Thyroid gland (tissue), 4 donors: ENCODE results near the gene CPLX1. TPM values are rescaled to one million over a fixed set of nuclear protein-coding genes. Genes with fewer than 3 reads are reported as not detected.

Experiments used
- DNase-seq, 2 donors: peaks; one replicate each; pipeline ENCODE4 v3.0.0-alpha.2; 2019
- H3K27ac ChIP-seq, 3 donors: fragments of 200-600 bp; sonication (generic); 1 replicate in 2 of 3; 2 replicates in 1 of 3; pipeline ENCODE4 v1.5.1; 2016 to 2019; ENCODE audit warnings: mild to moderate bottlenecking in 1 of 3, moderate library complexity in 1 of 3
- H3K27me3 ChIP-seq: fragments of 200-600 bp; sonication (generic); one replicate; pipeline ENCODE4 v1.5.1; 2019
- H3K36me3 ChIP-seq, 2 donors: fragments of 200-600 bp; sonication (generic); one replicate each; pipeline ENCODE4 v1.5.1; 2016 to 2019
- H3K4me1 ChIP-seq, 2 donors: fragments of 200-600 bp; sonication (generic); one replicate each; pipeline ENCODE4 v1.5.1; 2017 to 2019
- H3K4me3 ChIP-seq, 3 donors: fragments of 200-600 bp; sonication (generic); replicated peaks in 1 of 3; 1 replicate in 2 of 3; 2 replicates in 1 of 3; pipeline ENCODE4 v1.5.1; 2016; ENCODE audit warnings: mild to moderate bottlenecking in 1 of 3
- H3K9me3 ChIP-seq: fragments of 200-600 bp; sonication (generic); one replicate; pipeline ENCODE4 v1.5.1; 2017
- CTCF ChIP-seq, 6 experiments: fragments of 200-600 bp in 3 of 6; fragments of 450-650 bp in 3 of 6; sonication (generic) in 3 of 6; IDR thresholded peaks; one replicate each; pipeline ENCODE4 v1.5.1; 2016 to 2019; ENCODE audit warnings: antibody characterized with exemption in 6 of 6, mild to moderate bottlenecking in 2 of 6, inconsistent platforms in 1 of 6, moderate library complexity in 1 of 6
- POLR2A ChIP-seq, 2 donors: fragments of 450-650 bp; IDR thresholded peaks; one replicate each; pipeline ENCODE4 v1.6.1; 2017; ENCODE audit warnings: antibody characterized with exemption in 2 of 2, mild to moderate bottlenecking in 2 of 2, moderate library complexity in 1 of 2
- WGBS, 2 donors: methylation state at CpG; one replicate each; pipeline ENCODE4 v1.1.5; 2017; 5-methylcytosine and 5-hydroxymethylcytosine counted together
- intact Hi-C: fragments of 100-400 bp; cut with DNase I; formaldehyde crosslinking; loops from one replicate; pipeline ENCODE4 v1.15.1; 2023
- total RNA-seq, 4 donors: library from RNA; depleted of rRNA; stranded (reverse); fragments of >200 nt; gene quantifications; one replicate each; pipeline ENCODE4 v1.2.3, GENCODE V29; 2016

The CPLX1 gene
- total RNA-seq, 4 donors from 2014 or later: 0.75 to 3.2 (median 1.4) TPM; not detected in 1

- WGBS, 2 donors: 89 to 94% methylated on average over 19 of the region's 19 CpGs
- TF ChIP-seq CTCF (IDR thresholded peaks at IDR 0.05) (no peak), POLR2A (IDR thresholded peaks at IDR 0.05) (no peak)
- Histone ChIP-seq H3K9me3 (no peaks in the 10 kb centered on the region), H3K4me3 (no peak overlapping the region), H3K27ac (no peak overlapping the region), H3K36me3 (peaks cover 3 to 5% of the 10 kb centered on the region in 2 donors), H3K27me3 (no peaks in the 10 kb centered on the region), H3K4me1 (no peaks in the 10 kb centered on the region)
- no peak for DNase-seq
- intact Hi-C loops: no loop called here
These were observed 77.5 kb downstream of the CPLX1 start for GRCh38 chr4:748461-748860.

GRCh38 chr4:747546-748170 is 78.3 kb downstream of the CPLX1 start:
- intact Hi-C loops: no loop called here
- Histone ChIP-seq H3K4me3 (no peak overlapping the region), H3K36me3 (peaks cover 3 to 5% of the 10 kb centered on the region in 2 donors), H3K27me3 (no peaks in the 10 kb centered on the region), H3K4me1 (no peaks in the 10 kb centered on the region), H3K27ac (no peak overlapping the region), H3K9me3 (no peaks in the 10 kb centered on the region)
- WGBS, 2 donors: 91 to 93% methylated on average over 17 to 22 of the region's 34 CpGs
- no peak for TF ChIP-seq CTCF (IDR thresholded peaks at IDR 0.05)
- TF ChIP-seq POLR2A (IDR thresholded peaks at IDR 0.05): no peak
- no peak for DNase-seq

GRCh38 chr4:744212-744841 is 81.6 kb downstream of the CPLX1 start:
- H3K36me3 ChIP-seq: peaks cover 0 to 16% of the 10 kb centered on the region in 2 donors
- intact Hi-C loops: no loop called here
- H3K27me3 ChIP-seq: no peaks in the 10 kb centered on the region
- 87 to 88% methylated on average over 35 to 37 of the region's 44 CpGs for WGBS, 2 donors
- no peak overlapping the region for H3K4me3 ChIP-seq
- no peaks in the 10 kb centered on the region for H3K9me3 ChIP-seq
- no peak for DNase-seq
- TF ChIP-seq POLR2A (IDR thresholded peaks at IDR 0.05) (no peak), CTCF (IDR thresholded peaks at IDR 0.05) (no peak)
- no peaks in the 10 kb centered on the region for H3K4me1 ChIP-seq
- H3K27ac ChIP-seq: no peak overlapping the region

- TF ChIP-seq POLR2A (IDR thresholded peaks at IDR 0.05): no peak
- no peak for TF ChIP-seq CTCF (IDR thresholded peaks at IDR 0.05)
- Histone ChIP-seq H3K36me3 (peaks cover 5 to 16% of the 10 kb centered on the region in 2 donors), H3K4me3 (no peak overlapping the region), H3K4me1 (no peaks in the 10 kb centered on the region), H3K27ac (no peak overlapping the region), H3K27me3 (no peaks in the 10 kb centered on the region), H3K9me3 (no peaks in the 10 kb centered on the region)
- intact Hi-C loops: no loop called here
- 83 to 85% methylated on average over 22 of the region's 22 CpGs for WGBS, 2 donors
- no peak for DNase-seq
These were observed 82.3 kb downstream of the CPLX1 start for GRCh38 chr4:743463-744211.
